NB4 (cell line): ENCODE data around the gene DPYSL5.

ENCODE experiments used
- CTCF ChIP-seq: IDR thresholded peaks from one replicate; pipeline ENCODE4 v1.5.1; 2012; ENCODE audit warnings: low read depth, low read length
- MYC ChIP-seq: IDR thresholded peaks from 2 replicates; pipeline ENCODE4 v1.6.1; 2011; ENCODE audit warnings: low read depth, low read length
- POLR2A ChIP-seq: IDR thresholded peaks from 2 replicates; pipeline ENCODE4 v1.6.1; 2011; ENCODE audit warnings: mild to moderate bottlenecking; ENCODE audit not compliant: insufficient read length; ENCODE audit errors: extremely low read depth

DNA sequence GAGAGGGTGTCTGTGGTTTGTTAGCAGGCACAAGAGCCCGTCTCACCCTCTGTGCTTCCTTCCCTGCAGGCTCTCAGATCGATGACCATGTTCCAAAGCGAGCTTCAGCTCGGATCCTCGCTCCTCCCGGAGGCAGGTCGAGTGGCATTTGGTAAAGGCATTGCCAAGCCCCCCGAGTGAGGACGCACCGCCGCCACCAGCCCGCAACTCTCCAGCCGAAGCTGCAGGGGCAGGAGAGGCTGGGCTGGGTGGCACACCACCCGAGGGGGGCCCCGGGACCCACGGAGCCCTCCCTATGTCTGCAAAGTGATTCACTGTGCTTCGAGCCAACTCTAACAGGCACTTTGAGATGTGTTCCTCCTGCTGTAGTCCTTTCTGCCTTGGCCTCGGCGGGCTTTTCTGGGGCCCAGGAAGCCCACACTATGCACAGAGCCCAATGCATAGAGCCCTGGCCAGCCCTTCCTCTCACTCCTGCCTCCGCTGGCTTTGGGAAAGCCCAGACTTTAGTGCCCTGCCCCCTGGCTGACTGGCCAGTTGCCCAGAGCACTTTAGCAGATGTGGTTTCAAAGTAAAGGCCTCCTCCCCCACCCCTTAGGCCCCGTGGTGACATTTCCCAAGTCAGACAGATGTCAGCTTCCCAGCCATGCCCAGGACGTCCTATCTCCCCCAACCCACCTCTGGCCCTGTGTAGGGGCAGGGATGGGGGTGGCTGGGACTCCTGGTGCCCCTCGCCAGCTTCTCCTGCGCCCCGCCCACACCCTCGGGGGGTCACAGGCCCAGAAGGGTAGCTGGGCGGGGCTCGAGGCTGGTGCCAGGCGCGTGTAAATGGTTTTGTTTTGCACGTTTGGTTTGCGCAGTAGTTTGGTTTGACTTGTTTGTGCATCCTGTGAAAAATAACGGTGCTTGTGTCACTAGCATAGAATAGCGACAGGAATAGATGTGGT lies 99.2 kb downstream of the DPYSL5 start:
- TF ChIP-seq CTCF: no peak
- no peak for TF ChIP-seq POLR2A
- no peak for TF ChIP-seq MYC
